Measurements from ENCODE around the gene INVS. TPM values are rescaled to one million over a fixed set of nuclear protein-coding genes. Genes with fewer than 3 reads are reported as not detected.

The INVS gene
- total RNA-seq, 4 donors from 2014 or later = 8.3 to 14.4 (median 10.8) TPM

GRCh38 chr9:100160021-100160420, 61.0 kb downstream of the INVS start:
- TF ChIP-seq CTCF (IDR thresholded peaks at IDR 0.05) (no peak), POLR2A (IDR thresholded peaks at IDR 0.05) (no peak)
- intact Hi-C loops (cut with DNase I; ENCODE audit: low total_unique reads) = no loop called here
- DNase-seq (ENCODE audit: low spot score in 2 of 2) = no peak

GRCh38 chr9:100167176-100167575, 68.1 kb downstream of the INVS start:
- no peak for DNase-seq (ENCODE audit: low spot score in 2 of 2)
- no peak for TF ChIP-seq POLR2A (IDR thresholded peaks at IDR 0.05)
- no peak for TF ChIP-seq CTCF (IDR thresholded peaks at IDR 0.05)
- intact Hi-C loops (cut with DNase I; ENCODE audit: low total_unique reads) = no loop called here
- no peak overlapping the region for H3K4me3 ChIP-seq (ENCODE audit: low read depth, poor library complexity, severe bottlenecking)

More at GRCh38 chr9:100160021-100160420, 61.0 kb downstream of the INVS start:
- 97 to 98% methylated on average over 3 of the region's 3 CpGs for WGBS, 2 donors
- H3K4me3 ChIP-seq (ENCODE audit: low read depth, poor library complexity, severe bottlenecking) = no peak overlapping the region

DNA sequence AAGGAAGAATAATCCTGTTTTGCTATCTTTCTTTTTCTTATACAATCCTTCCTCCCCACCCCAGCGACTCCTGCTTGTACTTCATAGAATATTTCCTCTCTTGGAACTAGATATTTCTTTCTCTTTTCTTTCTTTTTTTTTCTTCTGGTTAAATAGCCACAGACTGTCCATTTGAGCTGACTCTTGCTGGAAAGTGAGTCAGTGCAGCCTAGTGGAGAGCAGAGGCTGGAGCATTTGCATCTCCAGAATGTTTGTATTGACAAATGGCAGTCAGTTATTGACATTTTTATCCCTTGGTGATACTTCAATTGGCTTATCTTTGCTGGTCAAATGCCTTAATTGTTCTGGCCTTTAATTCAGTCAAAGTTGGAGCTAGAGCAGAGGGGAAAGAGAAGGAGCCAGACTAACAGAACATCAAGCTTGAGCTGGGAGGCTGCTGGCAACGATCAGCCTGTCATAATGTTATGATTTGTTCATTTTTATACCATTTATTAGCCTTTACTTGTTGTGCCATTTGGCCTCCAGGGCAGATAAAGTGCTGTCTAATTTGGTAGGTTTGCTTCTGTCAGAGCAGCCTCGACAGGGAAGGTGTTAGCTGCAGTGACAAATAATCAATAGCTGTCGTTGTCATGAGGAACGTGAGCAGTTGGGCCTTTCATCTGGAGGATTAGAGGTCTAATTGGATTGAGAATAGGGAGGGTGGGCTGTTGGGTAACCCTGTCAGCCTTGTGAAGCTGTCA, 69.0 kb downstream of the INVS start:
- WGBS, 2 donors = 54 to 61% methylated on average over 5 of the region's 5 CpGs
- TF ChIP-seq CTCF (IDR thresholded peaks at IDR 0.05) (no peak), POLR2A (IDR thresholded peaks at IDR 0.05) (no peak)
- no peak overlapping the region for H3K4me3 ChIP-seq (ENCODE audit: low read depth, poor library complexity, severe bottlenecking)
- intact Hi-C loops (cut with DNase I; ENCODE audit: low total_unique reads) = no loop called here
- DNase-seq (ENCODE audit: low spot score in 2 of 2) = no peak

GRCh38 chr9:100170085-100170484, 71.0 kb downstream of the INVS start:
- intact Hi-C loops (cut with DNase I; ENCODE audit: low total_unique reads) = no loop called here
- TF ChIP-seq POLR2A (IDR thresholded peaks at IDR 0.05) = no peak
- TF ChIP-seq CTCF (IDR thresholded peaks at IDR 0.05) = no peak
- DNase-seq (ENCODE audit: low spot score in 2 of 2) = no peak
- no peak overlapping the region for H3K4me3 ChIP-seq (ENCODE audit: low read depth, poor library complexity, severe bottlenecking)

GRCh38 chr9:100170556-100170955, 71.5 kb downstream of the INVS start:
- no peak for TF ChIP-seq POLR2A (IDR thresholded peaks at IDR 0.05)
- no peak for TF ChIP-seq CTCF (IDR thresholded peaks at IDR 0.05)
- intact Hi-C loops (cut with DNase I; ENCODE audit: low total_unique reads) = no loop called here
- no peak overlapping the region for H3K4me3 ChIP-seq (ENCODE audit: low read depth, poor library complexity, severe bottlenecking)
- DNase-seq (ENCODE audit: low spot score in 2 of 2) = no peak

DNA sequence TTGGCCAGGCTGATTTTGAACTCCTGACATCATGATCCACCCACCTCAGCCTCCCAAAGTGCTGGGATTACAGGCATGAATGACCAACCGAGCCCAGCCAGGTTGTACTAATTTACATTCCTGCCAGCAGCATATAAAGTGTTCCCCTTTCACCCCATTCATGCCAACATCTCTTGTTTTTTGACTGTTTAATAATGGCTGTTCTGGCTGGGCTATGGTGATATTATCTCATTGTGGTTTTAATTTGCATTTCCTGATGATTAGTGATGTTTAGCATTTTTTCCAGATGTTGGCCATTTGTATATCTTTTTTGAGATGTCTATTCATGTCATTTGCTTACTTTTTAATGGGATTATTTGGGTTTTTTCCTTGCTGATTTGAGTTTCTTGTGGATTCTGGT, 87.3 kb downstream of the INVS start:
- 62 to 65% methylated on average over 1 of the region's 1 CpG for WGBS, 2 donors
- no peak for DNase-seq (ENCODE audit: low spot score in 2 of 2)
- intact Hi-C loops (cut with DNase I; ENCODE audit: low total_unique reads) = no loop called here
- TF ChIP-seq CTCF (IDR thresholded peaks at IDR 0.05) (no peak), POLR2A (IDR thresholded peaks at IDR 0.05) (no peak)
- no peak overlapping the region for H3K4me3 ChIP-seq (ENCODE audit: low read depth, poor library complexity, severe bottlenecking)
